ENCODE results near the gene SMCHD1.

DNA sequence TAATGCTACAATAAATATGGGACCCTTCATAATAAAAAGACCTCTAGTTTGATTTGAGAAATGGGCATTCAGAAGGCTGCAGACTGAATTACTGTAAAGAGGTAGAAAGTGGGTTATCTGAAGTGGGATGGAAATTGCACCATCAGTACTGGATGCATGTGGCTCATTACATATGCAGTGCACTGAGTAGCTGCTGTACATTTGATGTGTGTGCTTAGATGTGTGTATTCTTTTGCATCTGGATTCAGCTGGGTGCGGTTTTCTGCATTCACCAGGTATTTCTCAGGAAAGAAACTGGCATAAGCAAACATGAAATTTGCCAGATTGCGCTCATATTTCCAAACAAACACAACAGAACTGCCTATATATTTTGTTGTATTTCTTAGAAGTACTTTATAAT is 45.9 kb upstream of the SMCHD1 start:
- TF ChIP-seq, protein P1, sequence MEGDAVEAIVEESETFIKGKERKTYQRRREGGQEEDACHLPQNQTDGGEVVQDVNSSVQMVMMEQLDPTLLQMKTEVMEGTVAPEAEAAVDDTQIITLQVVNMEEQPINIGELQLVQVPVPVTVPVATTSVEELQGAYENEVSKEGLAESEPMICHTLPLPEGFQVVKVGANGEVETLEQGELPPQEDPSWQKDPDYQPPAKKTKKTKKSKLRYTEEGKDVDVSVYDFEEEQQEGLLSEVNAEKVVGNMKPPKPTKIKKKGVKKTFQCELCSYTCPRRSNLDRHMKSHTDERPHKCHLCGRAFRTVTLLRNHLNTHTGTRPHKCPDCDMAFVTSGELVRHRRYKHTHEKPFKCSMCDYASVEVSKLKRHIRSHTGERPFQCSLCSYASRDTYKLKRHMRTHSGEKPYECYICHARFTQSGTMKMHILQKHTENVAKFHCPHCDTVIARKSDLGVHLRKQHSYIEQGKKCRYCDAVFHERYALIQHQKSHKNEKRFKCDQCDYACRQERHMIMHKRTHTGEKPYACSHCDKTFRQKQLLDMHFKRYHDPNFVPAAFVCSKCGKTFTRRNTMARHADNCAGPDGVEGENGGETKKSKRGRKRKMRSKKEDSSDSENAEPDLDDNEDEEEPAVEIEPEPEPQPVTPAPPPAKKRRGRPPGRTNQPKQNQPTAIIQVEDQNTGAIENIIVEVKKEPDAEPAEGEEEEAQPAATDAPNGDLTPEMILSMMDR (IDR thresholded peaks at IDR 0.05) = no peak
- TF ChIP-seq POLR2A (IDR thresholded peaks at IDR 0.05) = no peak

Measured in right lobe of liver (tissue), 4 donors.